GM23338 (cell line): ENCODE data around the gene BNC2. TPM values are rescaled to one million over a fixed set of nuclear protein-coding genes. Genes with fewer than 3 reads are reported as not detected.

Source experiments
- ATAC-seq: fragments of 200-7000 bp; cut with Tn5 transposase; 3 replicates; pipeline ENCODE4 v1.9.1; 2020
- DNase-seq: peaks from one replicate; pipeline ENCODE4 v3.0.0-alpha.2; 2015; ENCODE audit warnings: low spot score
- H2AFZ ChIP-seq: fragments of 200-600 bp; sonication (generic); 2 replicates; pipeline ENCODE4 v1.8.0; 2016; ENCODE audit warnings: antibody characterized with exemption, mild to moderate bottlenecking, moderate library complexity
- H3F3A ChIP-seq: fragments of 200-600 bp; sonication (generic); replicated peaks from 2 replicates; pipeline ENCODE4 v1.8.0; 2017; ENCODE audit warnings: antibody characterized with exemption, mixed run types, low read depth
- H3K27ac ChIP-seq: fragments of 200-600 bp; sonication (generic); 2 replicates; pipeline ENCODE4 v1.6.1; 2016; ENCODE audit warnings: low read depth
- H3K27me3 ChIP-seq: fragments of 200-600 bp; sonication (generic); 2 replicates; pipeline ENCODE4 v1.8.0; 2016; ENCODE audit warnings: mild to moderate bottlenecking, mixed run types, moderate library complexity; ENCODE audit not compliant: insufficient read depth
- H3K36me3 ChIP-seq: fragments of 200-600 bp; sonication (generic); 2 replicates; pipeline ENCODE4 v1.8.0; 2016; ENCODE audit warnings: mild to moderate bottlenecking; ENCODE audit not compliant: insufficient read depth
- H3K4me1 ChIP-seq: fragments of 200-600 bp; sonication (generic); 2 replicates; pipeline ENCODE4 v1.8.0; 2016; ENCODE audit warnings: mild to moderate bottlenecking, moderate library complexity; ENCODE audit not compliant: insufficient read depth
- H3K4me2 ChIP-seq: fragments of 200-600 bp; sonication (generic); 2 replicates; pipeline ENCODE4 v1.7.1; 2017; ENCODE audit warnings: mixed run types
- H3K4me3 ChIP-seq: fragments of 200-600 bp; sonication (generic); 2 replicates; pipeline ENCODE4 v1.6.1; 2016; ENCODE audit warnings: mixed run types
- H3K79me2 ChIP-seq: fragments of 200-600 bp; sonication (generic); replicated peaks from 2 replicates; pipeline ENCODE4 v1.8.0; 2017; ENCODE audit warnings: mild to moderate bottlenecking; ENCODE audit not compliant: insufficient read depth
- H3K9me2 ChIP-seq: fragments of 200-600 bp; sonication (generic); 2 replicates; pipeline ENCODE4 v1.8.0; 2017; ENCODE audit not compliant: insufficient read depth
- H4K20me1 ChIP-seq: fragments of 200-600 bp; sonication (generic); replicated peaks from 2 replicates; pipeline ENCODE4 v1.8.0; 2017; ENCODE audit warnings: mild to moderate bottlenecking; ENCODE audit not compliant: insufficient read depth
- H3K27ac Mint-ChIP-seq: 2 replicates; pipeline ENCODE4 v1.8.0; 2020; ENCODE audit warnings: inconsistent platforms, mild to moderate bottlenecking, moderate library complexity, mixed read lengths
- H3K27me3 Mint-ChIP-seq: 3 replicates; pipeline ENCODE4 v1.8.0; 2022; ENCODE audit warnings: low read depth, mild to moderate bottlenecking, moderate library complexity, mixed read lengths, inconsistent platforms; ENCODE audit not compliant: insufficient read depth, poor library complexity
- H3K36me3 Mint-ChIP-seq: 3 replicates; pipeline ENCODE4 v1.8.0; 2021; ENCODE audit warnings: low read depth, mild to moderate bottlenecking, inconsistent platforms, moderate library complexity, mixed read lengths
- H3K4me1 Mint-ChIP-seq: 3 replicates; pipeline ENCODE4 v1.8.0; 2020; ENCODE audit warnings: mild to moderate bottlenecking, inconsistent platforms, mixed read lengths
- H3K4me3 Mint-ChIP-seq: 3 replicates; pipeline ENCODE4 v1.8.0; 2021; ENCODE audit warnings: moderate library complexity, mild to moderate bottlenecking, inconsistent platforms, mixed read lengths
- H3K9me3 Mint-ChIP-seq: 3 replicates; pipeline ENCODE4 v1.8.0; 2020; ENCODE audit warnings: moderate library complexity, mild to moderate bottlenecking, inconsistent platforms, mixed read lengths
- CREB1 ChIP-seq: fragments of 250-450 bp; sonication (Bioruptor Pico); IDR thresholded peaks from 2 replicates; pipeline ENCODE4 v1.5.0; 2020; ENCODE audit warnings: low read depth, mild to moderate bottlenecking, moderate library complexity
- EZH2 ChIP-seq: fragments of 200-600 bp; sonication (generic); IDR thresholded peaks from one replicate; pipeline ENCODE4 v1.8.0; 2017; ENCODE audit warnings: antibody characterized with exemption, mild to moderate bottlenecking, low read depth; ENCODE audit not compliant: unreplicated experiment
- EZH2phosphoT487 ChIP-seq: fragments of 200-600 bp; sonication (generic); IDR thresholded peaks from one replicate; pipeline ENCODE4 v1.8.1; 2018; ENCODE audit warnings: antibody characterized with exemption; ENCODE audit not compliant: unreplicated experiment
- JUNB ChIP-seq: IDR thresholded peaks from one replicate; pipeline ENCODE4 v1.6.1; 2016; ENCODE audit warnings: antibody characterized with exemption; ENCODE audit not compliant: unreplicated experiment
- NANOG ChIP-seq: IDR thresholded peaks from 2 replicates; pipeline ENCODE4 v1.6.1; 2016; ENCODE audit warnings: antibody characterized with exemption, borderline replicate concordance
- POLR2AphosphoS5 ChIP-seq: IDR thresholded peaks from 2 replicates; pipeline ENCODE4 v1.6.1; 2016; ENCODE audit warnings: antibody characterized with exemption, low read depth
- STAT1 ChIP-seq: IDR thresholded peaks from one replicate; pipeline ENCODE4 v1.6.1; 2016; ENCODE audit warnings: antibody characterized with exemption; ENCODE audit not compliant: unreplicated experiment
- ZNF114 ChIP-seq: fragments of 250-450 bp; sonication (Bioruptor Pico); IDR thresholded peaks from 2 replicates; pipeline ENCODE4 v1.5.0; 2020; ENCODE audit warnings: mild to moderate bottlenecking, moderate library complexity
- ZNF331 ChIP-seq: fragments of 250-450 bp; sonication (Bioruptor Pico); IDR thresholded peaks from 2 replicates; pipeline ENCODE4 v1.5.0; 2020; ENCODE audit warnings: low read depth, mild to moderate bottlenecking, moderate library complexity
- ZNF462 ChIP-seq: fragments of 250-450 bp; sonication (Bioruptor Pico); IDR thresholded peaks from 2 replicates; pipeline ENCODE4 v1.5.0; 2020; ENCODE audit warnings: mild to moderate bottlenecking, moderate library complexity
- polyA plus RNA-seq: library from polyadenylated mRNA; unstranded; fragments of >200 nt; fragmentation: Nextera tagmentation; extraction: Ambion mirVana; gene quantifications from 2 replicates; pipeline ENCODE4 v1.2.1, GENCODE V29; 2016
- total RNA-seq: library from RNA; depleted of rRNA; stranded (reverse); fragments of >200 nt; shearing (Covaris generic); gene quantifications from 2 replicates; pipeline ENCODE4 v1.2.3, GENCODE V29; 2014
- TF ChIP-seq, protein P1 (sequence below), 2 experiments: fragments of 200-600 bp in 1 of 2; sonication (generic) in 1 of 2; conservative IDR thresholded peaks; 2 replicates each; pipeline versions ENCODE4 v1.5.1 to v1.6.1; 2016 to 2017; ENCODE audit warnings: antibody characterized with exemption in 2 of 2, low read depth in 2 of 2, mild to moderate bottlenecking in 2 of 2, moderate library complexity in 1 of 2
- TF ChIP-seq, protein P2 (sequence below): IDR thresholded peaks from one replicate; pipeline ENCODE4 v1.6.1; 2018; ENCODE audit warnings: antibody characterized with exemption; ENCODE audit not compliant: unreplicated experiment
- TF ChIP-seq, protein P3 (sequence below): IDR thresholded peaks from 2 replicates; pipeline ENCODE4 v1.6.1; 2016; ENCODE audit warnings: antibody characterized with exemption

Gene BNC2
- total and polyA plus RNA-seq, 2 experiments from 2014 or later = 12.7 to 13.2 TPM

DNA sequence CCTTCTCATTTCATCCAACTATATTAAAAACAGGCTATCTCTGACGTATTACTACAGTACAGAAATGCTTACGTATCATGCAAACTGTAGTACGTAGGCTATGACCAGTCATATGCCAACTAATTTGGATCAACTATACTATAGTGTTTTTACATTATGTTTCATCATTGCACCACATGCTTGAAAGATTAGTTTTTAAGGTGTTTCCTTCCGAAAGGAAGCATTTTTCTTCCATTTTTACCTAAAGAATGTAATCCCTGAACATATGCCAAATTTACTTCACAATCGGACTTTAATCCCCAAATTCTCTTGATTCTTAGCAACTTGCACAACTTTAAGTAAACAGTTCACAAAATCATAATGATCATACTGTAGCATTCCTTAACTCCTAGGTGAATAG, 153.9 kb downstream of the BNC2 start:
- H4K20me1 ChIP-seq = no peaks in the 10 kb centered on the region

More for the DNA sequence above, 153.9 kb downstream of the BNC2 start:
- H3K4me1 Mint-ChIP-seq = peaks cover 91% of the 10 kb centered on the region
- H3K9me2 ChIP-seq = no peaks in the 10 kb centered on the region
- H3K4me2 ChIP-seq = no peak overlapping the region
- no peaks in the 10 kb centered on the region for H3K36me3 ChIP-seq
- peaks cover under 1% of the 10 kb centered on the region for H3K27me3 Mint-ChIP-seq
- no peaks in the 10 kb centered on the region for H3F3A ChIP-seq
- no peak overlapping the region for H3K4me3 ChIP-seq
- ATAC-seq (no peak), DNase-seq (no peak)
- H3K27me3 ChIP-seq = no peaks in the 10 kb centered on the region
- 0 out of 2 replicates have a peak, but pooled peaks cover 3% of the 10 kb centered on the region for H3K79me2 ChIP-seq
- TF ChIP-seq CREB1 (CRISPR knock-in tag) = no peak
- no peak for TF ChIP-seq ZNF114 (CRISPR knock-in tag)
- no peak for TF ChIP-seq EZH2phosphoT487
- TF ChIP-seq POLR2AphosphoS5 = no peak
- no peak for TF ChIP-seq NANOG
- TF ChIP-seq, protein P1, sequence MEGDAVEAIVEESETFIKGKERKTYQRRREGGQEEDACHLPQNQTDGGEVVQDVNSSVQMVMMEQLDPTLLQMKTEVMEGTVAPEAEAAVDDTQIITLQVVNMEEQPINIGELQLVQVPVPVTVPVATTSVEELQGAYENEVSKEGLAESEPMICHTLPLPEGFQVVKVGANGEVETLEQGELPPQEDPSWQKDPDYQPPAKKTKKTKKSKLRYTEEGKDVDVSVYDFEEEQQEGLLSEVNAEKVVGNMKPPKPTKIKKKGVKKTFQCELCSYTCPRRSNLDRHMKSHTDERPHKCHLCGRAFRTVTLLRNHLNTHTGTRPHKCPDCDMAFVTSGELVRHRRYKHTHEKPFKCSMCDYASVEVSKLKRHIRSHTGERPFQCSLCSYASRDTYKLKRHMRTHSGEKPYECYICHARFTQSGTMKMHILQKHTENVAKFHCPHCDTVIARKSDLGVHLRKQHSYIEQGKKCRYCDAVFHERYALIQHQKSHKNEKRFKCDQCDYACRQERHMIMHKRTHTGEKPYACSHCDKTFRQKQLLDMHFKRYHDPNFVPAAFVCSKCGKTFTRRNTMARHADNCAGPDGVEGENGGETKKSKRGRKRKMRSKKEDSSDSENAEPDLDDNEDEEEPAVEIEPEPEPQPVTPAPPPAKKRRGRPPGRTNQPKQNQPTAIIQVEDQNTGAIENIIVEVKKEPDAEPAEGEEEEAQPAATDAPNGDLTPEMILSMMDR (conservative IDR thresholded peaks at IDR 0.05; ENCODE audit: low read depth in 2 of 2) = no peak
- TF ChIP-seq, protein P2, sequence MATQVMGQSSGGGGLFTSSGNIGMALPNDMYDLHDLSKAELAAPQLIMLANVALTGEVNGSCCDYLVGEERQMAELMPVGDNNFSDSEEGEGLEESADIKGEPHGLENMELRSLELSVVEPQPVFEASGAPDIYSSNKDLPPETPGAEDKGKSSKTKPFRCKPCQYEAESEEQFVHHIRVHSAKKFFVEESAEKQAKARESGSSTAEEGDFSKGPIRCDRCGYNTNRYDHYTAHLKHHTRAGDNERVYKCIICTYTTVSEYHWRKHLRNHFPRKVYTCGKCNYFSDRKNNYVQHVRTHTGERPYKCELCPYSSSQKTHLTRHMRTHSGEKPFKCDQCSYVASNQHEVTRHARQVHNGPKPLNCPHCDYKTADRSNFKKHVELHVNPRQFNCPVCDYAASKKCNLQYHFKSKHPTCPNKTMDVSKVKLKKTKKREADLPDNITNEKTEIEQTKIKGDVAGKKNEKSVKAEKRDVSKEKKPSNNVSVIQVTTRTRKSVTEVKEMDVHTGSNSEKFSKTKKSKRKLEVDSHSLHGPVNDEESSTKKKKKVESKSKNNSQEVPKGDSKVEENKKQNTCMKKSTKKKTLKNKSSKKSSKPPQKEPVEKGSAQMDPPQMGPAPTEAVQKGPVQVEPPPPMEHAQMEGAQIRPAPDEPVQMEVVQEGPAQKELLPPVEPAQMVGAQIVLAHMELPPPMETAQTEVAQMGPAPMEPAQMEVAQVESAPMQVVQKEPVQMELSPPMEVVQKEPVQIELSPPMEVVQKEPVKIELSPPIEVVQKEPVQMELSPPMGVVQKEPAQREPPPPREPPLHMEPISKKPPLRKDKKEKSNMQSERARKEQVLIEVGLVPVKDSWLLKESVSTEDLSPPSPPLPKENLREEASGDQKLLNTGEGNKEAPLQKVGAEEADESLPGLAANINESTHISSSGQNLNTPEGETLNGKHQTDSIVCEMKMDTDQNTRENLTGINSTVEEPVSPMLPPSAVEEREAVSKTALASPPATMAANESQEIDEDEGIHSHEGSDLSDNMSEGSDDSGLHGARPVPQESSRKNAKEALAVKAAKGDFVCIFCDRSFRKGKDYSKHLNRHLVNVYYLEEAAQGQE = no peak
- TF ChIP-seq, protein P3, sequence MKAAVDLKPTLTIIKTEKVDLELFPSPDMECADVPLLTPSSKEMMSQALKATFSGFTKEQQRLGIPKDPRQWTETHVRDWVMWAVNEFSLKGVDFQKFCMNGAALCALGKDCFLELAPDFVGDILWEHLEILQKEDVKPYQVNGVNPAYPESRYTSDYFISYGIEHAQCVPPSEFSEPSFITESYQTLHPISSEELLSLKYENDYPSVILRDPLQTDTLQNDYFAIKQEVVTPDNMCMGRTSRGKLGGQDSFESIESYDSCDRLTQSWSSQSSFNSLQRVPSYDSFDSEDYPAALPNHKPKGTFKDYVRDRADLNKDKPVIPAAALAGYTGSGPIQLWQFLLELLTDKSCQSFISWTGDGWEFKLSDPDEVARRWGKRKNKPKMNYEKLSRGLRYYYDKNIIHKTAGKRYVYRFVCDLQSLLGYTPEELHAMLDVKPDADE = no peak
- no peak for TF ChIP-seq STAT1
- TF ChIP-seq ZNF462 = no peak
- no peak for TF ChIP-seq EZH2
- no peak for TF ChIP-seq ZNF331 (CRISPR knock-in tag)
- TF ChIP-seq JUNB = no peak
- H3K4me3 Mint-ChIP-seq = no peak overlapping the region
- peak overlapping the region; percentile 79 for H3K27ac Mint-ChIP-seq
- no peaks in the 10 kb centered on the region for H3K36me3 Mint-ChIP-seq
- no peak overlapping the region for H2AFZ ChIP-seq
- H3K4me1 ChIP-seq = peaks cover 85% of the 10 kb centered on the region
- no peaks in the 10 kb centered on the region for H3K9me3 Mint-ChIP-seq
- H3K27ac ChIP-seq = no peak overlapping the region
